Tibial nerve (tissue), 4 donors: ENCODE measurements around the gene CR1L.

Source experiments
- EP300 ChIP-seq, 2 donors: sonication (generic); formaldehyde crosslinking; IDR thresholded peaks; one replicate each; pipeline ENCODE4 v1.6.1; 2017; ENCODE audit warnings: antibody characterized with exemption in 2 of 2, mild to moderate bottlenecking in 1 of 2
- TF ChIP-seq, protein P1 (sequence below), 5 experiments: fragments of 200-600 bp in 3 of 5; fragments of 450-650 bp in 2 of 5; sonication (generic) in 3 of 5; IDR thresholded peaks; one replicate each; pipeline ENCODE4 v1.5.1; 2016 to 2019; ENCODE audit warnings: antibody characterized with exemption in 5 of 5, mild to moderate bottlenecking in 3 of 5, moderate library complexity in 2 of 5

DNA sequence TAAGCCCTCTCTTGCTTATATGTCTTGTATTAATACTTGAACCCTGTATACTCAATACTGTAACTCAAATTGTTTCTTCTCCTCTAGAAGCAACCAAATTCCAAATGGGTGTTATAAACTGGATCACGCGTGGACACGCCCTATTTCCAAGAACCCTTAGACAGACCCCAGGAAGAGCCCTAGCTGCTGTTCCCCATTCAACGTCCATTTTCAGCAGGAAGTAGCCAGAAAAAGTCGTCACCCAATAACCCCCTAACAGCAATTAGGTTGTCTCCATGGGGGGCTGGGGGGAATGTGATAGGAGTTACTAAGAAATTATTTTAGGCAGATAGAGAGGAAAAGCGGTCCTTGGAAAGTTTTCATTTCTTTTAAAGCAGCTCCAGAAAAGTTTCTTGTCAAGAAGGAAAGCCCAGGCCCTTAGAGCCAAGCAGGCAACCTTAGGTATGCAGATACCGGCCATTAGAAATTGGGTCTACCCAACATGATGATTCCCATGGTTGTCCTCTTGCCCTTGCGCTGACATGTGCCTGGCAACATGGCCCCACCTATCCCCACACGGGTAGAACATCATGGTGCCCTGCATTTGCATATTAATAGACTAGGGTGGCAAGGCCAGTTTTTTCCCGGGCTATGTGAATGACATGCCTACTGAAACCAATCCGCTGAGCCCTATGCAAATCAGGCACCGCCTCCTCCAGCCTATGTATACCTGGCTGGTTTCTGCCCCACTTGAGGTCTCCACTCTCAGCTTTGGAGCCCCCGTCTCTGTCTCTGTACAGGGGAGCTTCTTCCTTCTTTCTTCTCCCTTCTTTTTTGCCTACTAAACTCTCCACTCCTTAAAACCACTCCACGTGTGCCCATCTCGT is 102.9 kb downstream of the CR1L start:
- TF ChIP-seq, protein P1, sequence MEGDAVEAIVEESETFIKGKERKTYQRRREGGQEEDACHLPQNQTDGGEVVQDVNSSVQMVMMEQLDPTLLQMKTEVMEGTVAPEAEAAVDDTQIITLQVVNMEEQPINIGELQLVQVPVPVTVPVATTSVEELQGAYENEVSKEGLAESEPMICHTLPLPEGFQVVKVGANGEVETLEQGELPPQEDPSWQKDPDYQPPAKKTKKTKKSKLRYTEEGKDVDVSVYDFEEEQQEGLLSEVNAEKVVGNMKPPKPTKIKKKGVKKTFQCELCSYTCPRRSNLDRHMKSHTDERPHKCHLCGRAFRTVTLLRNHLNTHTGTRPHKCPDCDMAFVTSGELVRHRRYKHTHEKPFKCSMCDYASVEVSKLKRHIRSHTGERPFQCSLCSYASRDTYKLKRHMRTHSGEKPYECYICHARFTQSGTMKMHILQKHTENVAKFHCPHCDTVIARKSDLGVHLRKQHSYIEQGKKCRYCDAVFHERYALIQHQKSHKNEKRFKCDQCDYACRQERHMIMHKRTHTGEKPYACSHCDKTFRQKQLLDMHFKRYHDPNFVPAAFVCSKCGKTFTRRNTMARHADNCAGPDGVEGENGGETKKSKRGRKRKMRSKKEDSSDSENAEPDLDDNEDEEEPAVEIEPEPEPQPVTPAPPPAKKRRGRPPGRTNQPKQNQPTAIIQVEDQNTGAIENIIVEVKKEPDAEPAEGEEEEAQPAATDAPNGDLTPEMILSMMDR (IDR thresholded peaks at IDR 0.05): no peak
- no peak for TF ChIP-seq EP300 (IDR thresholded peaks at IDR 0.05)
